ENCODE data around the gene ABLIM2.

Gene ABLIM2

GRCh38 chr4:8041172-8041571 is 117.4 kb downstream of the ABLIM2 start:
- no peak overlapping the region for H3K9ac ChIP-seq (ENCODE audit: low read length)
- peaks cover 7% of the 10 kb centered on the region for H3K4me1 ChIP-seq (ENCODE audit: control insufficient read depth, insufficient read depth, low read length)
- H3K27me3 ChIP-seq (ENCODE audit: control insufficient read depth, insufficient read depth, low read length) = no peaks in the 10 kb centered on the region
- H3K4me3 ChIP-seq (ENCODE audit: low read length) = no peak overlapping the region
- no peaks in the 10 kb centered on the region for H3K9me3 ChIP-seq (ENCODE audit: control insufficient read depth, low read length)
- H3K36me3 ChIP-seq (ENCODE audit: control insufficient read depth, insufficient read depth, low read length) = no peaks in the 10 kb centered on the region

GRCh38 chr4:8040607-8041006 is 118.0 kb downstream of the ABLIM2 start:
- H3K4me1 ChIP-seq (ENCODE audit: control insufficient read depth, insufficient read depth, low read length) = peaks cover 7% of the 10 kb centered on the region
- H3K4me3 ChIP-seq (ENCODE audit: low read length) = no peak overlapping the region
- no peaks in the 10 kb centered on the region for H3K36me3 ChIP-seq (ENCODE audit: control insufficient read depth, insufficient read depth, low read length)
- no peaks in the 10 kb centered on the region for H3K27me3 ChIP-seq (ENCODE audit: control insufficient read depth, insufficient read depth, low read length)
- H3K9me3 ChIP-seq (ENCODE audit: control insufficient read depth, low read length) = no peaks in the 10 kb centered on the region
- H3K9ac ChIP-seq (ENCODE audit: low read length) = no peak overlapping the region

- Histone ChIP-seq H3K9ac (ENCODE audit: low read length) (no peak overlapping the region), H3K27me3 (ENCODE audit: control insufficient read depth, insufficient read depth, low read length) (no peaks in the 10 kb centered on the region), H3K4me3 (ENCODE audit: low read length) (no peak overlapping the region), H3K36me3 (ENCODE audit: control insufficient read depth, insufficient read depth, low read length) (no peaks in the 10 kb centered on the region), H3K9me3 (ENCODE audit: control insufficient read depth, low read length) (no peaks in the 10 kb centered on the region), H3K4me1 (ENCODE audit: control insufficient read depth, insufficient read depth, low read length) (peaks cover 7% of the 10 kb centered on the region)
Observed at GRCh38 chr4:8039853-8040252, 118.8 kb downstream of the ABLIM2 start.

- Histone ChIP-seq H3K4me3 (ENCODE audit: low read length) (no peak overlapping the region), H3K36me3 (ENCODE audit: control insufficient read depth, insufficient read depth, low read length) (no peaks in the 10 kb centered on the region), H3K9ac (ENCODE audit: low read length) (no peak overlapping the region), H3K9me3 (ENCODE audit: control insufficient read depth, low read length) (no peaks in the 10 kb centered on the region), H3K27me3 (ENCODE audit: control insufficient read depth, insufficient read depth, low read length) (no peaks in the 10 kb centered on the region), H3K4me1 (ENCODE audit: control insufficient read depth, insufficient read depth, low read length) (peaks cover 7% of the 10 kb centered on the region)
Observed at GRCh38 chr4:8039290-8039689, 119.3 kb downstream of the ABLIM2 start.

GRCh38 chr4:8038719-8039251 is 119.8 kb downstream of the ABLIM2 start:
- Histone ChIP-seq H3K27me3 (ENCODE audit: control insufficient read depth, insufficient read depth, low read length) (no peaks in the 10 kb centered on the region), H3K4me1 (ENCODE audit: control insufficient read depth, insufficient read depth, low read length) (peaks cover 7% of the 10 kb centered on the region), H3K36me3 (ENCODE audit: control insufficient read depth, insufficient read depth, low read length) (no peaks in the 10 kb centered on the region), H3K9ac (ENCODE audit: low read length) (no peak overlapping the region), H3K9me3 (ENCODE audit: control insufficient read depth, low read length) (no peaks in the 10 kb centered on the region), H3K4me3 (ENCODE audit: low read length) (no peak overlapping the region)

GRCh38 chr4:8038083-8038482 is 120.5 kb downstream of the ABLIM2 start:
- Histone ChIP-seq H3K4me3 (ENCODE audit: low read length) (no peak overlapping the region), H3K9ac (ENCODE audit: low read length) (no peak overlapping the region), H3K36me3 (ENCODE audit: control insufficient read depth, insufficient read depth, low read length) (no peaks in the 10 kb centered on the region), H3K27me3 (ENCODE audit: control insufficient read depth, insufficient read depth, low read length) (no peaks in the 10 kb centered on the region), H3K4me1 (ENCODE audit: control insufficient read depth, insufficient read depth, low read length) (peaks cover 7% of the 10 kb centered on the region), H3K9me3 (ENCODE audit: control insufficient read depth, low read length) (no peaks in the 10 kb centered on the region)

GRCh38 chr4:8037150-8037769 is 121.4 kb downstream of the ABLIM2 start:
- Histone ChIP-seq H3K4me3 (ENCODE audit: low read length) (no peak overlapping the region), H3K9me3 (ENCODE audit: control insufficient read depth, low read length) (no peaks in the 10 kb centered on the region), H3K9ac (ENCODE audit: low read length) (no peak overlapping the region), H3K36me3 (ENCODE audit: control insufficient read depth, insufficient read depth, low read length) (no peaks in the 10 kb centered on the region), H3K4me1 (ENCODE audit: control insufficient read depth, insufficient read depth, low read length) (peaks cover 7% of the 10 kb centered on the region), H3K27me3 (ENCODE audit: control insufficient read depth, insufficient read depth, low read length) (no peaks in the 10 kb centered on the region)

GRCh38 chr4:8035371-8035780 is 123.2 kb downstream of the ABLIM2 start:
- no peaks in the 10 kb centered on the region for H3K9me3 ChIP-seq (ENCODE audit: control insufficient read depth, low read length)
- no peaks in the 10 kb centered on the region for H3K27me3 ChIP-seq (ENCODE audit: control insufficient read depth, insufficient read depth, low read length)
- H3K9ac ChIP-seq (ENCODE audit: low read length) = no peak overlapping the region
- H3K4me3 ChIP-seq (ENCODE audit: low read length) = no peak overlapping the region
- peaks cover 7% of the 10 kb centered on the region for H3K4me1 ChIP-seq (ENCODE audit: control insufficient read depth, insufficient read depth, low read length)
- H3K36me3 ChIP-seq (ENCODE audit: control insufficient read depth, insufficient read depth, low read length) = no peaks in the 10 kb centered on the region

GRCh38 chr4:8033829-8034528 is 124.6 kb downstream of the ABLIM2 start:
- H3K9ac ChIP-seq (ENCODE audit: low read length) = no peak overlapping the region
- H3K36me3 ChIP-seq (ENCODE audit: control insufficient read depth, insufficient read depth, low read length) = no peaks in the 10 kb centered on the region
- peaks cover 7% of the 10 kb centered on the region for H3K4me1 ChIP-seq (ENCODE audit: control insufficient read depth, insufficient read depth, low read length)
- no peak overlapping the region for H3K4me3 ChIP-seq (ENCODE audit: low read length)
- H3K27me3 ChIP-seq (ENCODE audit: control insufficient read depth, insufficient read depth, low read length) = no peaks in the 10 kb centered on the region
- H3K9me3 ChIP-seq (ENCODE audit: control insufficient read depth, low read length) = no peaks in the 10 kb centered on the region

- Histone ChIP-seq H3K9ac (ENCODE audit: low read length) (no peak overlapping the region), H3K4me3 (ENCODE audit: low read length) (no peak overlapping the region), H3K9me3 (ENCODE audit: control insufficient read depth, low read length) (no peaks in the 10 kb centered on the region), H3K4me1 (ENCODE audit: control insufficient read depth, insufficient read depth, low read length) (peaks cover 7% of the 10 kb centered on the region), H3K27me3 (ENCODE audit: control insufficient read depth, insufficient read depth, low read length) (no peaks in the 10 kb centered on the region), H3K36me3 (ENCODE audit: control insufficient read depth, insufficient read depth, low read length) (no peaks in the 10 kb centered on the region)
Observed at GRCh38 chr4:8033067-8033755, 125.4 kb downstream of the ABLIM2 start.

GRCh38 chr4:8032381-8032780 is 126.2 kb downstream of the ABLIM2 start:
- Histone ChIP-seq H3K27me3 (ENCODE audit: control insufficient read depth, insufficient read depth, low read length) (no peaks in the 10 kb centered on the region), H3K36me3 (ENCODE audit: control insufficient read depth, insufficient read depth, low read length) (no peaks in the 10 kb centered on the region), H3K4me3 (ENCODE audit: low read length) (no peak overlapping the region), H3K9me3 (ENCODE audit: control insufficient read depth, low read length) (no peaks in the 10 kb centered on the region), H3K9ac (ENCODE audit: low read length) (no peak overlapping the region), H3K4me1 (ENCODE audit: control insufficient read depth, insufficient read depth, low read length) (no peaks in the 10 kb centered on the region)

GRCh38 chr4:8030121-8030781 is 128.4 kb downstream of the ABLIM2 start:
- no peak overlapping the region for H3K4me3 ChIP-seq (ENCODE audit: low read length)
- H3K4me1 ChIP-seq (ENCODE audit: control insufficient read depth, insufficient read depth, low read length) = no peaks in the 10 kb centered on the region
- H3K9ac ChIP-seq (ENCODE audit: low read length) = no peak overlapping the region
- no peaks in the 10 kb centered on the region for H3K36me3 ChIP-seq (ENCODE audit: control insufficient read depth, insufficient read depth, low read length)
- H3K9me3 ChIP-seq (ENCODE audit: control insufficient read depth, low read length) = no peaks in the 10 kb centered on the region
- H3K27me3 ChIP-seq (ENCODE audit: control insufficient read depth, insufficient read depth, low read length) = no peaks in the 10 kb centered on the region
